GM12878 (cell line): Measurements from ENCODE around the gene NFE2L1. TPM values are rescaled to one million over a fixed set of nuclear protein-coding genes. Genes with fewer than 3 reads are reported as not detected.
A peak's percentile ranks its signal among the peaks of the same experiment; 100 is the strongest.

Source experiments
- CREB1 ChIP-seq: IDR thresholded peaks from 2 replicates; pipeline ENCODE4 v1.6.1; 2012; ENCODE audit warnings: low read depth, mild to moderate bottlenecking, inconsistent platforms
- CREM ChIP-seq: IDR thresholded peaks from 2 replicates; pipeline ENCODE4 v1.6.1; 2014; ENCODE audit warnings: antibody characterized with exemption, low read depth
- GATAD2B ChIP-seq: fragments of 450-650 bp; conservative IDR thresholded peaks from 2 replicates; pipeline ENCODE4 v1.6.1; 2017; ENCODE audit warnings: low read depth, mild to moderate bottlenecking, moderate library complexity
- IKZF1 ChIP-seq: fragments of 450-650 bp; conservative IDR thresholded peaks from 2 replicates; pipeline ENCODE4 v1.6.1; 2017; ENCODE audit warnings: antibody characterized with exemption, mild to moderate bottlenecking
- MYC ChIP-seq: IDR thresholded peaks from 2 replicates; pipeline ENCODE4 v1.6.1; 2011; ENCODE audit warnings: mild to moderate bottlenecking, low read length, moderate library complexity, inconsistent platforms; ENCODE audit not compliant: insufficient read depth, insufficient replicate concordance, insufficient read length, severe bottlenecking
- NFYA ChIP-seq: IDR thresholded peaks from 2 replicates; pipeline ENCODE4 v1.6.1; 2011; ENCODE audit warnings: low read depth, mild to moderate bottlenecking, low read length, improper control_type of control experiment, borderline replicate concordance
- POLR2A ChIP-seq: IDR thresholded peaks from 2 replicates; pipeline ENCODE4 v1.6.1; 2011; ENCODE audit warnings: low read depth, mild to moderate bottlenecking, low read length
- SMAD5 ChIP-seq: IDR thresholded peaks from 2 replicates; pipeline ENCODE4 v1.6.1; 2016; ENCODE audit warnings: antibody characterized with exemption, low read depth
- SUPT20H ChIP-seq: IDR thresholded peaks from 2 replicates; pipeline ENCODE4 v1.6.1; 2011; ENCODE audit warnings: low read depth, mild to moderate bottlenecking, low read length, moderate library complexity, borderline replicate concordance; ENCODE audit not compliant: control insufficient read depth
- polyA plus RNA-seq, 11 experiments: library from polyadenylated mRNA; depleted of rRNA in 4 of 11; unstranded in 6 of 11; stranded (reverse) in 5 of 11; fragments of >200 nt; fragmentation: Nextera tagmentation in 4 of 11; fragmentation: Illumina TruSeq in 1 of 11; extraction: Ambion mirVana in 4 of 11; extraction: Trizol in 1 of 11; gene quantifications; 1 replicate in 1 of 11; 2 replicates in 10 of 11; pipeline versions ENCODE4 v1.2.1 to v1.2.3, GENCODE V29; 2011 to 2016; ENCODE audit warnings: inconsistent platforms in 2 of 11, missing spikeins in 2 of 11, low read depth in 1 of 11
- total RNA-seq, 4 experiments: library from RNA; depleted of rRNA in 3 of 4; stranded (reverse); fragments of >200 nt in 3 of 4; fragmentation: Illumina TruSeq in 1 of 4; extraction: Trizol in 1 of 4; gene quantifications; 2 replicates each; pipeline versions ENCODE4 v1.2.1 to v1.2.3, GENCODE V29; 2013 to 2021
- TF ChIP-seq, protein P1 (sequence below), 3 experiments: IDR thresholded peaks in 2 of 3; conservative IDR thresholded peaks in 1 of 3; 2 replicates each; pipeline ENCODE4 v1.5.1; 2011; ENCODE audit warnings: low read depth in 3 of 3, low read length in 3 of 3, mild to moderate bottlenecking in 3 of 3, control low read depth in 2 of 3, moderate library complexity in 2 of 3, inconsistent platforms in 1 of 3, mixed read lengths in 1 of 3; ENCODE audit not compliant: control insufficient read depth in 2 of 3, insufficient read depth in 1 of 3; ENCODE audit errors: extremely low read depth in 1 of 3

NFE2L1 gene
- total and polyA plus RNA-seq, 10 of the 15 experiments (the other 5 are each of a cell fraction or from before 2014, with no cell fraction given) = 3.8 to 104 (median 26.4) TPM

DNA sequence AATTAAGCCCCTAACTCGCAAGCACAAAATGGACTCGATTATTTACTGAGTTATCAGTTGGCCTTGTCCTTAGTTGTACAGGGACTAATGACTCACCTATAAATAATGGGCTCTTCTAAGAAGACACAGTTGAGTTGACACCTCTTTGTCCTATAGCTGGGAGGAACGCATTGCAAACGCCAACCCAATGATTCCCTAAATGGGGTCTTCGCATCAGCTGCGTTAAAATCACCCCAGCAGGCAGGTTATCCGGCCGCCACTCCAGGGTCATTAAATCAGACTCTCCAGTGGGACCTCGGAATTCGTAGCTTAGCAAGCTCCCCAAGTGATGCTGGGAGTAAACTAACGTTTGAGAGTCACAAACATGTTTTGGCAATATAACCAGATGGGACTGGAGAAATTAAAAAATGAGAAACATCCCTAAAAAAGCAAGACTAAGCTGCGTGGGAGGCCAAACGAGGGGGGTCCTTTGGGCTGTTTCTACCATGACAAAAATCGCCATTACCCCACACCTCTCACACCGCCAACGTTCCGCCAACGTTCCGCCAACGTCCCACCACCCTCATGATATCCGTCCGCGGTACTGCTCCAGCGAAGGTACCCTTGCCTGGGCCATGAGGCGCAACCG lies 932 bp upstream of the NFE2L1 start (continued):
- TF ChIP-seq MYC (no peak), IKZF1 (no peak), SMAD5 (0 out of 2 replicates have a peak, but pooled peaks have one; percentile 42), NFYA (no peak), SUPT20H (no peak), GATAD2B (no peak), CREB1 (no peak), CREM (no peak; the same call in 1 of the 2 replicates), POLR2A (0 out of 2 replicates have a peak, but pooled peaks have one; percentile 96)
- TF ChIP-seq, protein P1, sequence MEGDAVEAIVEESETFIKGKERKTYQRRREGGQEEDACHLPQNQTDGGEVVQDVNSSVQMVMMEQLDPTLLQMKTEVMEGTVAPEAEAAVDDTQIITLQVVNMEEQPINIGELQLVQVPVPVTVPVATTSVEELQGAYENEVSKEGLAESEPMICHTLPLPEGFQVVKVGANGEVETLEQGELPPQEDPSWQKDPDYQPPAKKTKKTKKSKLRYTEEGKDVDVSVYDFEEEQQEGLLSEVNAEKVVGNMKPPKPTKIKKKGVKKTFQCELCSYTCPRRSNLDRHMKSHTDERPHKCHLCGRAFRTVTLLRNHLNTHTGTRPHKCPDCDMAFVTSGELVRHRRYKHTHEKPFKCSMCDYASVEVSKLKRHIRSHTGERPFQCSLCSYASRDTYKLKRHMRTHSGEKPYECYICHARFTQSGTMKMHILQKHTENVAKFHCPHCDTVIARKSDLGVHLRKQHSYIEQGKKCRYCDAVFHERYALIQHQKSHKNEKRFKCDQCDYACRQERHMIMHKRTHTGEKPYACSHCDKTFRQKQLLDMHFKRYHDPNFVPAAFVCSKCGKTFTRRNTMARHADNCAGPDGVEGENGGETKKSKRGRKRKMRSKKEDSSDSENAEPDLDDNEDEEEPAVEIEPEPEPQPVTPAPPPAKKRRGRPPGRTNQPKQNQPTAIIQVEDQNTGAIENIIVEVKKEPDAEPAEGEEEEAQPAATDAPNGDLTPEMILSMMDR (IDR thresholded peaks at IDR 0.05 in 2 of 3, conservative IDR thresholded peaks at IDR 0.05 in 1 of 3; ENCODE audit: control insufficient read depth in 2 of 3, extremely low read depth in 1 of 3, insufficient read depth in 1 of 3, low read depth in 3 of 3, low read length in 3 of 3) = no peak
